Smooth muscle cell of the brain vasculature (primary cell): ENCODE measurements around the gene C9orf85.
"Not testable (repeated sequence)": the region's sequence is repeated elsewhere in the genome, so short reads cannot be mapped to it uniquely, and the experiment has no call there.

Experiments used
- DNase-seq: peaks from one replicate; pipeline ENCODE4 v3.0.0-alpha.2; 2012; ENCODE audit warnings: low read depth, low spot score

Gene C9orf85

GRCh38 chr9:72006501-72006900, 95.1 kb downstream of the C9orf85 start:
- no peak for DNase-seq

GRCh38 chr9:72007726-72008125, 96.3 kb downstream of the C9orf85 start:
- not testable (repeated sequence) for DNase-seq

GRCh38 chr9:72012646-72013045, 101.2 kb downstream of the C9orf85 start:
- no peak for DNase-seq

GRCh38 chr9:72013292-72013760, 101.9 kb downstream of the C9orf85 start:
- DNase-seq = no peak

- no peak for DNase-seq
Measured at GRCh38 chr9:72022841-72023240, 111.4 kb downstream of the C9orf85 start.
